IMR-90 (cell line): ENCODE results near the gene MRPL23. TPM values are rescaled to one million over a fixed set of nuclear protein-coding genes. Genes with fewer than 3 reads are reported as not detected.

Source experiments
- ATAC-seq: fragments of 200-7000 bp; cut with Tn5 transposase; 2 replicates; pipeline ENCODE4 v1.9.1; 2020; ENCODE audit warnings: low read depth, mild to moderate bottlenecking, moderate library complexity
- BruUV-seq: library from RNA; stranded (reverse); fragments of 400-500 nt; replicated peaks from 2 replicates; lab custom pipeline; 2021; lab: Mats Ljungman, UMichigan
- CTCF ChIA-PET: fragments of 300-600 bp; formaldehyde crosslinking; extraction: SDS; loops from one replicate; lab custom pipeline; 2021; ENCODE audit warnings: antibody characterized with exemption; lab: Yijun Ruan, JAX
- POLR2A ChIA-PET: fragments of 300-600 bp; sonication (Branson Sonifier 250); formaldehyde crosslinking; loops from one replicate; lab custom pipeline; 2022; ENCODE audit warnings: antibody characterized with exemption; ENCODE audit not compliant: unreplicated experiment; lab: Charles Lee
- DNase-seq: peaks from one replicate; pipeline ENCODE4 v3.0.0; 2013
- H2AFZ ChIP-seq: replicated peaks from 2 replicates; pipeline ENCODE3; 2013; ENCODE audit warnings: low read length, mild to moderate bottlenecking; ENCODE audit not compliant: poor library complexity
- H2AK5ac ChIP-seq: 2 replicates; pipeline ENCODE4 v1.6.1; 2013; ENCODE audit warnings: low read depth, low read length, inconsistent platforms
- H2AK9ac ChIP-seq: replicated peaks from 2 replicates; pipeline ENCODE3; 2013; ENCODE audit warnings: mild to moderate bottlenecking, low read depth, low read length, moderate library complexity; ENCODE audit not compliant: poor library complexity
- H2BK120ac ChIP-seq: 2 replicates; pipeline ENCODE4 v1.6.1; 2013; ENCODE audit warnings: low read depth, low read length, inconsistent platforms
- H2BK15ac ChIP-seq: 3 replicates; pipeline ENCODE4 v1.6.1; 2013; ENCODE audit warnings: low read depth, low read length, inconsistent platforms
- H2BK20ac ChIP-seq: 2 replicates; pipeline ENCODE4 v1.6.1; 2013; ENCODE audit warnings: low read depth, mild to moderate bottlenecking, inconsistent platforms, low read length, moderate library complexity
- H2BK5ac ChIP-seq: 2 replicates; pipeline ENCODE4 v1.6.1; 2013; ENCODE audit warnings: mild to moderate bottlenecking, low read depth, low read length, inconsistent platforms; ENCODE audit not compliant: poor library complexity, severe bottlenecking
- H3K14ac ChIP-seq: replicated peaks from 2 replicates; pipeline ENCODE4 v1.6.1; 2013; ENCODE audit warnings: low read depth, low read length, inconsistent platforms
- H3K18ac ChIP-seq: 2 replicates; pipeline ENCODE4 v1.6.1; 2013; ENCODE audit warnings: low read depth, low read length, control low read depth
- H3K23ac ChIP-seq: 2 replicates; pipeline ENCODE4 v1.6.1; 2013; ENCODE audit warnings: low read depth, low read length, inconsistent platforms
- H3K27ac ChIP-seq: 2 replicates; pipeline ENCODE4 v1.5.1; 2013; ENCODE audit warnings: mild to moderate bottlenecking, control low read depth, low read length; ENCODE audit not compliant: insufficient read depth
- H3K27me3 ChIP-seq: 2 replicates; pipeline ENCODE4 v1.6.1; 2013; ENCODE audit warnings: low read length; ENCODE audit not compliant: control insufficient read depth, insufficient read depth
- H3K36me3 ChIP-seq: 2 replicates; pipeline ENCODE4 v1.6.1; 2013; ENCODE audit warnings: low read length, mixed read lengths; ENCODE audit not compliant: control insufficient read depth, insufficient read depth
- H3K4ac ChIP-seq: 2 replicates; pipeline ENCODE4 v1.6.1; 2013; ENCODE audit warnings: low read depth, low read length, inconsistent platforms
- H3K4me1 ChIP-seq: 2 replicates; pipeline ENCODE4 v1.6.1; 2013; ENCODE audit warnings: low read length, mixed read lengths; ENCODE audit not compliant: control insufficient read depth, insufficient read depth
- H3K4me2 ChIP-seq: 2 replicates; pipeline ENCODE4 v1.6.1; 2013; ENCODE audit warnings: low read depth, mild to moderate bottlenecking, control low read depth, low read length, moderate library complexity
- H3K4me3 ChIP-seq: 2 replicates; pipeline ENCODE4 v1.5.1; 2013; ENCODE audit warnings: low read depth, mild to moderate bottlenecking, control low read depth, low read length, moderate library complexity; ENCODE audit not compliant: insufficient read depth
- H3K56ac ChIP-seq: 2 replicates; pipeline ENCODE4 v1.6.1; 2013; ENCODE audit warnings: low read length, inconsistent platforms; ENCODE audit not compliant: insufficient read depth; ENCODE audit errors: extremely low read depth
- H3K79me1 ChIP-seq, 2 experiments: 2 replicates each; pipeline ENCODE4 v1.6.1; 2013; ENCODE audit warnings: low read length in 2 of 2, inconsistent platforms in 1 of 2, low read depth in 1 of 2
- H3K9ac ChIP-seq: 2 replicates; pipeline ENCODE4 v1.6.1; 2013; ENCODE audit warnings: low read depth, low read length, control low read depth
- H3K9me1 ChIP-seq: 2 replicates; pipeline ENCODE4 v1.6.1; 2013; ENCODE audit warnings: low read length, inconsistent platforms; ENCODE audit not compliant: insufficient read depth
- H3K9me3 ChIP-seq: 2 replicates; pipeline ENCODE4 v1.6.1; 2013; ENCODE audit warnings: low read length; ENCODE audit not compliant: control insufficient read depth, insufficient read depth
- H4K20me1 ChIP-seq: 2 replicates; pipeline ENCODE4 v1.6.1; 2013; ENCODE audit warnings: low read length, inconsistent platforms; ENCODE audit not compliant: insufficient read depth
- H4K5ac ChIP-seq: 2 replicates; pipeline ENCODE4 v1.6.1; 2013; ENCODE audit warnings: mild to moderate bottlenecking, low read depth, low read length, control low read depth
- H4K8ac ChIP-seq, 2 experiments: 2 replicates each; pipeline ENCODE4 v1.6.1; 2013; ENCODE audit warnings: low read depth in 2 of 2, low read length in 2 of 2, control low read depth in 1 of 2, inconsistent platforms in 1 of 2
- H4K91ac ChIP-seq: 2 replicates; pipeline ENCODE4 v1.6.1; 2013; ENCODE audit warnings: low read depth, low read length, inconsistent platforms; ENCODE audit not compliant: insufficient read depth
- BHLHE40 ChIP-seq: fragments of 150-350 bp; IDR thresholded peaks from 2 replicates; pipeline ENCODE4 v1.6.1; 2016; ENCODE audit warnings: mild to moderate bottlenecking, low read depth, low read length
- CEBPB ChIP-seq: IDR thresholded peaks from 2 replicates; pipeline ENCODE4 v1.6.1; 2012; ENCODE audit warnings: low read depth, low read length, improper control_type of control experiment
- CHD1 ChIP-seq: IDR thresholded peaks from 2 replicates; pipeline ENCODE4 v1.6.1; 2012; ENCODE audit warnings: low read depth, low read length, improper control_type of control experiment
- CTCF ChIP-seq: conservative IDR thresholded peaks from 2 replicates; pipeline ENCODE4 v1.5.1; 2012; ENCODE audit warnings: mild to moderate bottlenecking, low read depth, low read length, improper control_type of control experiment
- ELK1 ChIP-seq: fragments of 150-350 bp; IDR thresholded peaks from 2 replicates; pipeline ENCODE4 v1.6.1; 2016; ENCODE audit warnings: low read depth, mild to moderate bottlenecking, low read length, moderate library complexity, borderline replicate concordance
- FOS ChIP-seq: fragments of 150-350 bp; IDR thresholded peaks from 2 replicates; pipeline ENCODE4 v1.6.1; 2016; ENCODE audit warnings: low read depth, low read length
- MAFK ChIP-seq: IDR thresholded peaks from 2 replicates; pipeline ENCODE4 v1.6.1; 2012; ENCODE audit warnings: low read depth, low read length, improper control_type of control experiment
- MAZ ChIP-seq: IDR thresholded peaks from 2 replicates; pipeline ENCODE4 v1.6.1; 2012; ENCODE audit warnings: low read depth, mild to moderate bottlenecking, low read length, improper control_type of control experiment, moderate library complexity, borderline replicate concordance
- MXI1 ChIP-seq: IDR thresholded peaks from 2 replicates; pipeline ENCODE4 v1.6.1; 2012; ENCODE audit warnings: low read depth, mild to moderate bottlenecking, low read length, moderate library complexity, borderline replicate concordance
- NFE2L2 ChIP-seq: fragments of 150-350 bp; IDR thresholded peaks from 2 replicates; pipeline ENCODE4 v1.6.1; 2016; ENCODE audit warnings: low read depth, mild to moderate bottlenecking, low read length
- POLR2A ChIP-seq: IDR thresholded peaks from 2 replicates; pipeline ENCODE4 v1.6.1; 2012; ENCODE audit warnings: mild to moderate bottlenecking, low read depth, low read length
- RAD21 ChIP-seq: IDR thresholded peaks from 2 replicates; pipeline ENCODE4 v1.6.1; 2012; ENCODE audit warnings: low read length, improper control_type of control experiment
- RCOR1 ChIP-seq: IDR thresholded peaks from 2 replicates; pipeline ENCODE4 v1.6.1; 2012; ENCODE audit warnings: mild to moderate bottlenecking, low read length, improper control_type of control experiment; ENCODE audit not compliant: insufficient replicate concordance
- RFX5 ChIP-seq: IDR thresholded peaks from 2 replicates; pipeline ENCODE4 v1.8.0; 2012; ENCODE audit warnings: low read depth, mild to moderate bottlenecking, low read length, moderate library complexity
- SMC3 ChIP-seq: fragments of 150-350 bp; IDR thresholded peaks from 2 replicates; pipeline ENCODE4 v1.6.1; 2016; ENCODE audit warnings: low read depth, mild to moderate bottlenecking, antibody characterized with exemption, low read length, moderate library complexity
- USF2 ChIP-seq: fragments of 150-350 bp; IDR thresholded peaks from 2 replicates; pipeline ENCODE4 v1.6.1; 2017; ENCODE audit warnings: mild to moderate bottlenecking, antibody characterized with exemption, low read length, low read depth
- WGBS, 2 experiments: methylation state at CpG; one replicate each; pipeline versions ENCODE4 v1.1.5 to v1.1.7; 2013; ENCODE audit warnings: missing lambda C conversion rate in 2 of 2; ENCODE audit not compliant: insufficient read length in 1 of 2; ENCODE audit errors: extremely low coverage in 2 of 2; 5-methylcytosine and 5-hydroxymethylcytosine counted together
- dilution Hi-C: fragments of 300-500 bp; cut with HindIII; formaldehyde crosslinking; loops from one replicate; pipeline ENCODE4 v1.14.3; 2018; ENCODE audit warnings: low sequenced_read_pairs; ENCODE audit not compliant: unreplicated experiment
- in situ Hi-C: fragments of 300-500 bp; cut with MboI; formaldehyde crosslinking; loops from 3 replicates; pipeline ENCODE4 v1.14.3; 2019; ENCODE audit warnings: low sequenced_read_pairs, inconsistent platforms, mixed read lengths
- intact Hi-C: fragments of 100-400 bp; cut with micrococcal nuclease; formaldehyde crosslinking; loops from 2 replicates; pipeline ENCODE4 v1.10.0; 2022
- polyA plus RNA-seq, 3 experiments: library from polyadenylated mRNA; depleted of rRNA; stranded (reverse); fragments of >200 nt; gene quantifications; 2 replicates each; pipeline ENCODE4 v1.2.3, GENCODE V29; 2012; ENCODE audit warnings: low replicate concordance in 1 of 3
- total RNA-seq: library from RNA; depleted of rRNA; stranded (reverse); fragments of >200 nt; gene quantifications from 2 replicates; pipeline ENCODE4 v1.2.3, GENCODE V29; 2012

Gene MRPL23
- total and polyA plus RNA-seq, 2 of the 4 experiments (the other 2 are of a cell fraction) = 68.4 to 114 TPM

- Histone ChIP-seq H3K9me1 (peaks cover 3% of the 10 kb centered on the region; the same call in 1 of the 2 replicates), H3K14ac (no peak overlapping the region), H4K8ac (no peak overlapping the region), H2AK5ac (no peak overlapping the region), H3K36me3 (no peaks in the 10 kb centered on the region), H2BK15ac (no peak overlapping the region), H2BK120ac (no peak overlapping the region), H3K18ac (no peak overlapping the region), H3K27ac (no peak overlapping the region), H3K4me1 (no peaks in the 10 kb centered on the region), H2BK20ac (no peak overlapping the region), H3K23ac (no peak overlapping the region), H4K20me1 (no peaks in the 10 kb centered on the region), H3K9me3 (no peaks in the 10 kb centered on the region), H3K56ac (0 out of 2 replicates have a peak overlapping the region, but pooled peaks have one; percentile 3), H2AK9ac (no peak overlapping the region), H4K91ac (no peak overlapping the region), H3K27me3 (no peaks in the 10 kb centered on the region), H3K4me3 (no peak overlapping the region), H2BK5ac (no peak overlapping the region), H3K4ac (no peak overlapping the region), H4K5ac (no peak overlapping the region), H3K9ac (no peak overlapping the region), H2AFZ (no peak overlapping the region), H3K79me1 (no peaks in the 10 kb centered on the region), H3K4me2 (no peak overlapping the region)
- intact Hi-C loops (no loop called here), in situ Hi-C loops (no loop called here), dilution Hi-C loops (no loop called here)
- 83% methylated on average over 2 of the region's 10 CpGs; no CpG with 5 or more reads in 1 of the 2 experiments for WGBS, 2 experiments
- no peak for DNase-seq
- ChIA-PET POLR2A (no interaction called here), CTCF (no interaction called here)
- TF ChIP-seq RAD21 (no peak), CHD1 (no peak), RCOR1 (no peak), POLR2A (no peak), ELK1 (no peak), SMC3 (no peak), MXI1 (no peak), USF2 (no peak), MAZ (no peak), CTCF (no peak), FOS (no peak), RFX5 (no peak), MAFK (no peak), BHLHE40 (no peak), CEBPB (no peak), NFE2L2 (no peak)
- ATAC-seq = no peak
- no TSS peak for BruUV-seq
Measured at GRCh38 chr11:1942558-1943260, 4.4 kb upstream of the MRPL23 start.
